ENCODE results near the gene ELOVL6. TPM values are rescaled to one million over a fixed set of nuclear protein-coding genes. Genes with fewer than 3 reads are reported as not detected.

Gene ELOVL6
- total RNA-seq, 3 donors from 2014 or later, result 21.8 to 59.8 (median 50.3) TPM

DNA sequence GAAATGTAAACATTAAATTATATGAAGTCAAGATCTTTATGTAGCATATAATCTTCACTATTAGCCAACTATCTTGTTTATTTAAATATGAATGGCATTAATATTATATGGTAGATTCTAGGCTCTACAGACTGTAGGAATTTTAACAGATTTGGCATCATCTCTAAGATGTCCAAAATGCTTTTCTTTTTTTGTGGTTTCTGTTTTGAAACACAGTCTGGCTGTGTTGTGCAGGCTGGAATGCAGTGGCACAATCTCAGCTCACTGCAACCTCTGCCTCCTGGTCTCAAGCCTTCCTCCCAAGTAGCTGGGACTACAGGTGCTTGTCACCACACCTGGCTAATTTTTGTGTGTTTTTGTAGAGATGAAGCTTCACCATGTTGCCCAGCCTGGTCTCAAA is 76.2 kb downstream of the ELOVL6 start:
- H3K4me1 ChIP-seq (ENCODE audit: low read depth), result no peaks in the 10 kb centered on the region
- no peak for ATAC-seq
- TF ChIP-seq, protein P1, sequence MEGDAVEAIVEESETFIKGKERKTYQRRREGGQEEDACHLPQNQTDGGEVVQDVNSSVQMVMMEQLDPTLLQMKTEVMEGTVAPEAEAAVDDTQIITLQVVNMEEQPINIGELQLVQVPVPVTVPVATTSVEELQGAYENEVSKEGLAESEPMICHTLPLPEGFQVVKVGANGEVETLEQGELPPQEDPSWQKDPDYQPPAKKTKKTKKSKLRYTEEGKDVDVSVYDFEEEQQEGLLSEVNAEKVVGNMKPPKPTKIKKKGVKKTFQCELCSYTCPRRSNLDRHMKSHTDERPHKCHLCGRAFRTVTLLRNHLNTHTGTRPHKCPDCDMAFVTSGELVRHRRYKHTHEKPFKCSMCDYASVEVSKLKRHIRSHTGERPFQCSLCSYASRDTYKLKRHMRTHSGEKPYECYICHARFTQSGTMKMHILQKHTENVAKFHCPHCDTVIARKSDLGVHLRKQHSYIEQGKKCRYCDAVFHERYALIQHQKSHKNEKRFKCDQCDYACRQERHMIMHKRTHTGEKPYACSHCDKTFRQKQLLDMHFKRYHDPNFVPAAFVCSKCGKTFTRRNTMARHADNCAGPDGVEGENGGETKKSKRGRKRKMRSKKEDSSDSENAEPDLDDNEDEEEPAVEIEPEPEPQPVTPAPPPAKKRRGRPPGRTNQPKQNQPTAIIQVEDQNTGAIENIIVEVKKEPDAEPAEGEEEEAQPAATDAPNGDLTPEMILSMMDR (IDR thresholded peaks at IDR 0.05), result no peak
- H3K4me3 ChIP-seq, result no peak overlapping the region
- no peaks in the 10 kb centered on the region for H3K9me3 ChIP-seq
- H3K36me3 ChIP-seq (ENCODE audit: low read depth), result no peaks in the 10 kb centered on the region
- no peak for DNase-seq
- intact Hi-C loops (cut with DNase I, micrococcal nuclease), result no loop called here

DNA sequence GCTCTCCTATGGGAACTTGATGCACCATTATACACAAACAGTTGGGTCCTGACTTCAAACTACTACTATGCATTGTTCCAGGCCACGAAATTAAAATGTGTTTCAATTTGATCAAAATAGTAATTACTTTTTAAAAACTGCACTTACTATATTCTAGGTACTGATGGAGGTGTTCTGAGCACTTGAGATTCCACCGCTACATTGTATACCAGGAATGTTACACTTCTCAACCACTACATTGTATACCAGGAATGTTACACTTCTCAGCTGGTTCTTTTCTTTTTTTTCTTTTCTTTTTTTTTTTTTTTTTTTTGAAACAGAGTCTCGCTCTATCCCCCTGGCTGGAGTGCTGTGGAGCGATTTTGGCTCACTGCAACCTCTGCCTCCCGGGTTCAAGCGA is 77.9 kb downstream of the ELOVL6 start:
- no peak for DNase-seq
- TF ChIP-seq, protein P1 (IDR thresholded peaks at IDR 0.05), result no peak
- Histone ChIP-seq H3K4me1 (ENCODE audit: low read depth) (no peaks in the 10 kb centered on the region), H3K36me3 (ENCODE audit: low read depth) (no peaks in the 10 kb centered on the region), H3K9me3 (no peaks in the 10 kb centered on the region), H3K4me3 (no peak overlapping the region)
- intact Hi-C loops (cut with DNase I, micrococcal nuclease), result no loop called here
- ATAC-seq, result no peak

DNA sequence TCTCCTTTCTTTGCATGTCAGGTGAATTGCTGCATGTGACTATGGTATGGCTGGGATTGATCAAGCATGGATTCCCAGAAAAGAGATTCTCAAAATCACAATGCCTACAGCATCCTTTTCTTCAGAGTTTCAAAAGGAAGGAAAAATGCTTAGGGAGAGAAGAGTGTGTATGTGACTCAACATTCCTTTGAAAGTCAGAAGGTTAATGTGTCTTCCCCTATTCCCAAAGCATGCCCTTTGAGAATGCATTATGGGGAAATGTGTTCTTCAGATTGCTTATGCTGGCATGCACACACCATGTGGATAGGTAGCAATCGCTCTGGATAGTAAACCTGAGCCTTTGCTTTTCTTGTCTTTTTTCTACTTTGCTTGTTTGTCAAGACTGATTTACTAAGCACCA is 78.5 kb downstream of the ELOVL6 start:
- Histone ChIP-seq H3K4me1 (ENCODE audit: low read depth) (no peaks in the 10 kb centered on the region), H3K36me3 (ENCODE audit: low read depth) (no peaks in the 10 kb centered on the region), H3K9me3 (no peaks in the 10 kb centered on the region), H3K4me3 (no peak overlapping the region)
- intact Hi-C loops (cut with DNase I, micrococcal nuclease), result no loop called here
- DNase-seq, result no peak
- ATAC-seq, result peak; percentile 21
- TF ChIP-seq, protein P1 (IDR thresholded peaks at IDR 0.05), result no peak

DNA sequence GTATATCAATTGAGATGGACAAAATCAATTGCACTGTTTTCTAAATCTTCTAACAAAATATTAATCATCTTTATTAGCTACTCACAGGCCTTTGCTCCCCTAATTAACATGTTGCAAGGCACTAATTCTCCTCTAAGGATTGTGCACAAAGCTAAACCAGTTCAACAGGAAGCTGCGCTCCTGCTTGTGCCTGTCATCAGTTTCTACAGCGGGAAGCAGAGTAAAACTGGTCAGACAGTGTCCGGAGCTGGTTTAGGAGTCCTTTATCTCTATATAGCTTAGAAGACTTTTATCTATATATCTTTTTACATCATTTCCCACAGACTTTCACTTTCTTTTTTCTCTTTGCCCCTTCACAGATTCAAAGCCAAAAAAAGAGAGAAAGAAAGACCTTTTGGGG is 79.1 kb downstream of the ELOVL6 start:
- Histone ChIP-seq H3K9me3 (no peaks in the 10 kb centered on the region), H3K4me3 (no peak overlapping the region), H3K4me1 (ENCODE audit: low read depth) (no peaks in the 10 kb centered on the region), H3K36me3 (ENCODE audit: low read depth) (no peaks in the 10 kb centered on the region)
- peak in 2 of 3 donors; percentile 42 to 57 for DNase-seq
- peak; percentile 94 for ATAC-seq
- intact Hi-C loops (cut with DNase I, micrococcal nuclease), result no loop called here
- TF ChIP-seq, protein P1 (IDR thresholded peaks at IDR 0.05), result no peak

DNA sequence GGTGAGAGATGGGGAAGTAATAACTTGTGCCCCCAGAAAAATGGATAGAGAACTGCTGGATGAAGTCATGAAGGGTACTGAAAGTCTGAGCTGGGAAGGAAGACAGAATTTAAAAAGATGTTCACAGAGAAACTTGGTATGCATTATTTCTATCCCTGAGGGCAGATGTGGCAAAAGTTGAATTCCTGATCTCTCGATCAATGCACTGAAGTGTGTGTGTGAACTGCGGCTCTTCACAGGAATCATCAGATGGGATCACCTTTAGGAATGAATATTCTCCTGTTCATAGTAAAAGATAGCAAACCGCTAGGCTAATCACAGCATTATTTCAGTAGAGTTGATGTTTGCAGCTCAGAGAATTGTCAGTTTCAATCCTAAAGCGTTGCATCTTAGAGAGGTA is 86.4 kb downstream of the ELOVL6 start:
- Histone ChIP-seq H3K4me1 (ENCODE audit: low read depth) (no peaks in the 10 kb centered on the region), H3K9me3 (no peaks in the 10 kb centered on the region), H3K36me3 (ENCODE audit: low read depth) (no peaks in the 10 kb centered on the region), H3K4me3 (no peak overlapping the region)
- no peak for DNase-seq
- no peak for ATAC-seq
- TF ChIP-seq, protein P1 (IDR thresholded peaks at IDR 0.05), result no peak
- intact Hi-C loops (cut with DNase I, micrococcal nuclease), result no loop called here

DNA sequence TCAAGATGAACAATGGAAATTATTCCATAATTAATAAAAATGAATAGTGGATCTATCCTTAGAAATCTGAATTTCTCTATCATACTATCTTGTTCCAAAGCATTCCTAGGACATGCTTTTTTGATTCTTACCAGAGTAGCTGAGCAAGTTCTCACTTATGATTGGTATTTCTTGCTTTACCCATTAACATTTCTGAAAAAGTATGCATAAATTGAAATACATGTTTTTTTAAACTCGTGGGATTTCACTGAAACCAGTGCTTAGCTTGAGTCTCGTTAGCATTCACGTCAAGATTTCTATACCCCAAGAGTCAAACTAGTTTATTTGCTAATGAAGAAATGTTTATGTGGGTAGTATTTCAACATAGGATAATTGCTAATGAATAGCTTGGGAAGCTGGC is 89.0 kb downstream of the ELOVL6 start:
- DNase-seq (no peak), ATAC-seq (no peak)
- intact Hi-C loops (cut with DNase I, micrococcal nuclease), result no loop called here
- TF ChIP-seq, protein P1 (IDR thresholded peaks at IDR 0.05), result no peak
- Histone ChIP-seq H3K36me3 (ENCODE audit: low read depth) (no peaks in the 10 kb centered on the region), H3K4me3 (no peak overlapping the region), H3K9me3 (no peaks in the 10 kb centered on the region), H3K4me1 (ENCODE audit: low read depth) (no peaks in the 10 kb centered on the region)

All from mucosa of descending colon (tissue), 3 donors.